OCI-LY1 (cell line): ENCODE measurements around the gene TMEM140.
"Not testable (repeated sequence)": the region's sequence is repeated elsewhere in the genome, so short reads cannot be mapped to it uniquely, and the experiment has no call there.

Source experiments
- CTCF ChIP-seq: fragments of 200-600 bp; sonication (generic), shearing (Covaris generic); IDR thresholded peaks from 2 replicates; pipeline ENCODE4 v1.5.1; 2017; ENCODE audit warnings: mild to moderate bottlenecking, antibody characterized with exemption, low read length, moderate library complexity, mixed read lengths
- EZH2 ChIP-seq: fragments of 200-600 bp; sonication (generic), shearing (Covaris generic); IDR thresholded peaks from 2 replicates; pipeline ENCODE4 v1.8.0; 2017; ENCODE audit warnings: borderline replicate concordance, mixed run types, mild to moderate bottlenecking, antibody characterized with exemption, low read length, moderate library complexity, mixed read lengths

DNA sequence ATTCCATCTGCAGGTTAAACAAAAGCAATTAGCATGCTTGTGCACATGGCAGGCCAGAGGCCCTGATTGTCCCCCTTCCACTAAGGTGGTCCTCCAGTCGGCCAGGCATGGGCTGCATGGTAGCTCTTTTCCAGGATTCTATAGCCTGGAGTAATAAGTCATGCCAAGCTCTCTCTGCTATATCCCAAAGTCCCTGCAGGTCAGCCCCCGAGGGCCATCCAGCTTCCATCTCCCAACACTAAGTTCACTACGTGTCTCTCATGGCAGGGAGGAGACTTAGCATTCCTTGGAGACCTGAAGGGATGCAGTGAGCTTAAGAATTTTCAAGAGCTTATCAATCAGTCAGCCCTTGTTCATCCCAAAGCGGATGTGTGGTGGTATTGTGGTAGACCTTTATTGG lies 26.0 kb downstream of the TMEM140 start:
- TF ChIP-seq EZH2, CTCF: not testable (repeated sequence)
